Neural crest cell (in vitro differentiated cells): ENCODE results near the gene MRPS18A. TPM values are rescaled to one million over a fixed set of nuclear protein-coding genes. Genes with fewer than 3 reads are reported as not detected.

Source experiments
- DNase-seq: peaks from one replicate; pipeline ENCODE4 v3.0.0; 2021; ENCODE audit warnings: low read depth, mixed read lengths, low spot score
- H3K27ac Mint-ChIP-seq: one replicate; pipeline ENCODE4 v1.8.0; 2021; ENCODE audit warnings: mild to moderate bottlenecking, mixed read lengths; ENCODE audit not compliant: unreplicated experiment
- H3K27me3 Mint-ChIP-seq: 2 replicates; pipeline ENCODE4 v1.8.0; 2021; ENCODE audit warnings: low read depth, mild to moderate bottlenecking, mixed read lengths
- H3K36me3 Mint-ChIP-seq: 2 replicates; pipeline ENCODE4 v1.8.0; 2021; ENCODE audit warnings: low read depth, mild to moderate bottlenecking, mixed read lengths
- H3K4me1 Mint-ChIP-seq: 2 replicates; pipeline ENCODE4 v1.8.0; 2021; ENCODE audit warnings: mixed read lengths
- H3K4me3 Mint-ChIP-seq: one replicate; pipeline ENCODE4 v1.8.0; 2021; ENCODE audit warnings: mild to moderate bottlenecking, mixed read lengths
- H3K9me3 Mint-ChIP-seq: 2 replicates; pipeline ENCODE4 v1.8.0; 2021; ENCODE audit warnings: mixed read lengths
- total RNA-seq: library from RNA; stranded (reverse); gene quantifications from 2 replicates; pipeline ENCODE4 v1.2.1, GENCODE V29; 2021
- TF ChIP-seq, protein P1 (sequence below): fragments of 200-600 bp; sonication (generic); conservative IDR thresholded peaks from 2 replicates; pipeline ENCODE4 v1.5.0; 2021; ENCODE audit warnings: antibody characterized with exemption, mild to moderate bottlenecking

Gene MRPS18A
- total RNA-seq, 1 donor from 2014 or later = 49.5 TPM

GRCh38 chr6:43681303-43681702, 6.3 kb downstream of the MRPS18A start:
- Mint-ChIP-seq H3K36me3 (peaks cover 3% of the 10 kb centered on the region), H3K27ac (no peak overlapping the region), H3K4me1 (peaks cover 13% of the 10 kb centered on the region)

DNA sequence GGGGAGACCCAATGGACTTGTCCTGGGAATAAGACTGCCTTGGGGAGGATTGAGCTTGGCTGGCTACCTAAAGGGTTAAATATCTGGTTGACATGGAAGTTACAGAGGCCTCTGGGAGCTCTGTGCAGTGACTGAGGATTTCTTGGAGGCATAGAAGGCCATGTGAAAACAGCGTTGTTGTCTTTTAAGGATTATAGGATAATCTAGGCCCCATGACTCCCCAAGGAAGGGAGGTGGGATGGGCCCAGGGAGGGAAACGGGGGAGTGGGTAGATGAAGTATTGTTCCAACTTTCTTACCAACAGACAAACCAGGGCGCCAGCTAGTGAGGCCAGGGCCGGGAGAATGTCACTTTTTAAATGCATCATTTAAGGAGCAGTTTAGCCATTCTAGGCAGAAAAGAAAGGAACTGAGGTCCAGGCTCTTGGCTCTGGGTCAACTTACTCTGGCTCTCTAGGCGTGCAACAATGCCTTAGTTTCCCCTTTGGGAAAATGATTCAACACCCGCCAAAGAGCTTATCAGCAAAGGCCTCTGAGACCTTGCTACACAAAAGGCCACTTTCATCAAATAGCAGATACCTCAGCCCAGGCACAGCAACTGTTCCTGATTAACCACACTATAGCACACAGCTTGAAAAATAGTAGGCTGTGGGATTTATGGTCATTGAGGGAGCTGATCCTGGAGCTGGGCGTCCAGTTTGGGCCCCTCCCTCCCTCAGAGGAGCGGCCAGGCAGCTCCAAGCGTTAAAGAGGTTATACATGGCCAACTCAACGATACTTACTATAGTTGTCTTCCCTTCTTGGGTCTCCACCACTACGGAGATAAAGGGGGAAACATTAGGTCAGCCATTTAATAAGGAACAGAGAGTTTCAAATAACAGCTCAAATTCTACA, 7.0 kb downstream of the MRPS18A start:
- no peak for DNase-seq
- Mint-ChIP-seq H3K36me3 (peaks cover 3% of the 10 kb centered on the region), H3K4me1 (peaks cover 8% of the 10 kb centered on the region), H3K9me3 (no peaks in the 10 kb centered on the region), H3K27ac (no peak overlapping the region), H3K4me3 (no peak overlapping the region), H3K27me3 (no peaks in the 10 kb centered on the region)
- TF ChIP-seq, protein P1, sequence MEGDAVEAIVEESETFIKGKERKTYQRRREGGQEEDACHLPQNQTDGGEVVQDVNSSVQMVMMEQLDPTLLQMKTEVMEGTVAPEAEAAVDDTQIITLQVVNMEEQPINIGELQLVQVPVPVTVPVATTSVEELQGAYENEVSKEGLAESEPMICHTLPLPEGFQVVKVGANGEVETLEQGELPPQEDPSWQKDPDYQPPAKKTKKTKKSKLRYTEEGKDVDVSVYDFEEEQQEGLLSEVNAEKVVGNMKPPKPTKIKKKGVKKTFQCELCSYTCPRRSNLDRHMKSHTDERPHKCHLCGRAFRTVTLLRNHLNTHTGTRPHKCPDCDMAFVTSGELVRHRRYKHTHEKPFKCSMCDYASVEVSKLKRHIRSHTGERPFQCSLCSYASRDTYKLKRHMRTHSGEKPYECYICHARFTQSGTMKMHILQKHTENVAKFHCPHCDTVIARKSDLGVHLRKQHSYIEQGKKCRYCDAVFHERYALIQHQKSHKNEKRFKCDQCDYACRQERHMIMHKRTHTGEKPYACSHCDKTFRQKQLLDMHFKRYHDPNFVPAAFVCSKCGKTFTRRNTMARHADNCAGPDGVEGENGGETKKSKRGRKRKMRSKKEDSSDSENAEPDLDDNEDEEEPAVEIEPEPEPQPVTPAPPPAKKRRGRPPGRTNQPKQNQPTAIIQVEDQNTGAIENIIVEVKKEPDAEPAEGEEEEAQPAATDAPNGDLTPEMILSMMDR = no peak

More at GRCh38 chr6:43681303-43681702, 6.3 kb downstream of the MRPS18A start:
- Mint-ChIP-seq H3K27me3 (no peaks in the 10 kb centered on the region), H3K9me3 (no peaks in the 10 kb centered on the region), H3K4me3 (no peak overlapping the region)
- TF ChIP-seq, protein P1 = no peak
- no peak for DNase-seq

GRCh38 chr6:43679057-43679456, 8.5 kb downstream of the MRPS18A start:
- H3K4me1 Mint-ChIP-seq = peaks cover 3% of the 10 kb centered on the region
- peaks cover 11% of the 10 kb centered on the region for H3K36me3 Mint-ChIP-seq
- no peaks in the 10 kb centered on the region for H3K27me3 Mint-ChIP-seq
- H3K27ac Mint-ChIP-seq = no peak overlapping the region
- TF ChIP-seq, protein P1 = no peak
- no peaks in the 10 kb centered on the region for H3K9me3 Mint-ChIP-seq
- H3K4me3 Mint-ChIP-seq = no peak overlapping the region
- no peak for DNase-seq

GRCh38 chr6:43678341-43678740, 9.2 kb downstream of the MRPS18A start:
- Mint-ChIP-seq H3K4me3 (no peak overlapping the region), H3K36me3 (peaks cover 11% of the 10 kb centered on the region), H3K4me1 (peaks cover 3% of the 10 kb centered on the region), H3K9me3 (no peaks in the 10 kb centered on the region), H3K27ac (no peak overlapping the region), H3K27me3 (no peaks in the 10 kb centered on the region)
- TF ChIP-seq, protein P1 = no peak
- no peak for DNase-seq

DNA sequence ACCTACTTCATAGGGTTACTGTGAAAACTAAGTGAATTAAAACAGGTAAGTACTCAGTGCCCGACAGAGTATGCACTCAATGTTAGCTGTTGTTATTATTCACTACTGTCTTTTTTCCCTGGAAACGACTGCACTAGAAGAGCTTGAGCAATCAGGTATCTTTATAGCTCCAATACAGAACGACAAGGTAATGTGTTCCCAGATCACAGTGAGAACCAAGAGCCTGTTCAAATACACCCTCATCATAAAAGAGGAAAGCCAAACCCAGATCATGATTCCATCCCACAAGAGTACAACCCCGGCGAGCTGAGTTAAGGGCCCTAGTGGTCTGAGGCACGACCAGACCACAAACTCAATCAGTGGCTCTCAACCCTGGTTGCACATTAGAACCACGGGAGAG, 9.8 kb downstream of the MRPS18A start:
- Mint-ChIP-seq H3K4me3 (no peak overlapping the region), H3K27ac (no peak overlapping the region), H3K4me1 (no peaks in the 10 kb centered on the region), H3K27me3 (no peaks in the 10 kb centered on the region), H3K9me3 (no peaks in the 10 kb centered on the region), H3K36me3 (peaks cover 11% of the 10 kb centered on the region)
- DNase-seq = no peak
- TF ChIP-seq, protein P1 = no peak
